ENCODE results near the gene CDAN1. TPM values are rescaled to one million over a fixed set of nuclear protein-coding genes. Genes with fewer than 3 reads are reported as not detected.

The CDAN1 gene
- total and polyA plus RNA-seq, 2 of the 4 experiments (the other 2 are of a cell fraction), result 4.7 to 5.6 TPM

DNA sequence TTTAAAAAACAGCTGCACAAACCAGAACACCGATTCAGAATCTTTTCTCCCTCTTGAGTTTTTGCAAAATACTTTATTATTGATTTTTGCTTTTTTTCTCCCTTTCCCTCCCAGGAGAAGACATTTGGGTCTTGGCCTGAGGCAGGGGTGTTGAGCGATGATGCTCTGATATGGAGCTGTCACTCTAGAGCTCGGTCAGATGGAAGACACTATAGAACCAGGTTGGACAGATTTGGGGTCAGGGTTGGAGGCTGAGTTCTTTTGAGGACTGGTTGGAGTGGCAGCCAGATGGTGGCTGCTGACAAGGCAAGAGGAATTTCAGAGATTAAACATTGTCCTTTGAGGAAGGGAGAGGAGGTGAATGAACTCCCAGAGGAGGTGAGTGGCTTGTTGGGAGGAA lies 16.9 kb downstream of the CDAN1 start:
- no TSS peak for BruUV-seq (replicated peaks)
- H3K9me3 ChIP-seq (ENCODE audit: control insufficient read depth, insufficient read depth, low read length), result no peaks in the 10 kb centered on the region
- no peaks in the 10 kb centered on the region for H3K27me3 ChIP-seq (ENCODE audit: control insufficient read depth, insufficient read depth, low read length)
- ChIA-PET POLR2A (ENCODE audit: unreplicated experiment) (no interaction called here), CTCF (no interaction called here)
- H3K9ac ChIP-seq (ENCODE audit: low read depth, low read length), result no peak overlapping the region
- no peak overlapping the region for H4K8ac ChIP-seq (ENCODE audit: low read depth in 2 of 2, low read length in 2 of 2)
- DNase-seq, result no peak
- no peak overlapping the region for H3K4me3 ChIP-seq (ENCODE audit: insufficient read depth, low read depth, low read length)
- no peak overlapping the region for H4K91ac ChIP-seq (ENCODE audit: insufficient read depth, low read depth, low read length)
- H3K4me1 ChIP-seq (ENCODE audit: control insufficient read depth, insufficient read depth, low read length), result peaks cover 4% of the 10 kb centered on the region
- no peak overlapping the region for H3K18ac ChIP-seq (ENCODE audit: low read depth, low read length)
- H3K9me1 ChIP-seq (ENCODE audit: insufficient read depth, low read length), result peaks cover 11% of the 10 kb centered on the region; the same call in 1 of the 2 replicates
- no peak overlapping the region for H3K56ac ChIP-seq (ENCODE audit: extremely low read depth, insufficient read depth, low read length)
- H3K23ac ChIP-seq (ENCODE audit: low read depth, low read length), result no peak overlapping the region
- H2BK5ac ChIP-seq (ENCODE audit: low read depth, low read length, poor library complexity, severe bottlenecking), result no peak overlapping the region
- peaks cover 6 to 12% of the 10 kb centered on the region in 2 experiments; a peak in 2 of 4 replicates for H3K79me1 ChIP-seq (ENCODE audit: low read depth in 1 of 2, low read length in 2 of 2)
- no peak overlapping the region for H2AK9ac ChIP-seq (replicated peaks; ENCODE audit: low read depth, low read length, poor library complexity)
- H3K27ac ChIP-seq (ENCODE audit: insufficient read depth, low read length), result no peak overlapping the region
- no peak overlapping the region for H2BK120ac ChIP-seq (ENCODE audit: low read depth, low read length)
- H3K4ac ChIP-seq (ENCODE audit: low read depth, low read length), result no peak overlapping the region
- no peak overlapping the region for H2AK5ac ChIP-seq (ENCODE audit: low read depth, low read length)
- no peak overlapping the region for H3K14ac ChIP-seq (replicated peaks; ENCODE audit: low read depth, low read length)
- no peak overlapping the region for H4K5ac ChIP-seq (ENCODE audit: low read depth, low read length)
- TF ChIP-seq RFX5 (IDR thresholded peaks at IDR 0.05; ENCODE audit: low read depth, low read length), result no peak
- TF ChIP-seq CEBPB (IDR thresholded peaks at IDR 0.05; ENCODE audit: low read depth, low read length), result no peak
- TF ChIP-seq, protein P1, sequence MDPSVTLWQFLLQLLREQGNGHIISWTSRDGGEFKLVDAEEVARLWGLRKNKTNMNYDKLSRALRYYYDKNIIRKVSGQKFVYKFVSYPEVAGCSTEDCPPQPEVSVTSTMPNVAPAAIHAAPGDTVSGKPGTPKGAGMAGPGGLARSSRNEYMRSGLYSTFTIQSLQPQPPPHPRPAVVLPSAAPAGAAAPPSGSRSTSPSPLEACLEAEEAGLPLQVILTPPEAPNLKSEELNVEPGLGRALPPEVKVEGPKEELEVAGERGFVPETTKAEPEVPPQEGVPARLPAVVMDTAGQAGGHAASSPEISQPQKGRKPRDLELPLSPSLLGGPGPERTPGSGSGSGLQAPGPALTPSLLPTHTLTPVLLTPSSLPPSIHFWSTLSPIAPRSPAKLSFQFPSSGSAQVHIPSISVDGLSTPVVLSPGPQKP (IDR thresholded peaks at IDR 0.05; ENCODE audit: borderline replicate concordance, low read depth, low read length), result no peak
- TF ChIP-seq BHLHE40 (IDR thresholded peaks at IDR 0.05; ENCODE audit: low read depth, low read length), result no peak
- TF ChIP-seq FOS (IDR thresholded peaks at IDR 0.05; ENCODE audit: low read depth, low read length), result no peak
- TF ChIP-seq, protein P2, sequence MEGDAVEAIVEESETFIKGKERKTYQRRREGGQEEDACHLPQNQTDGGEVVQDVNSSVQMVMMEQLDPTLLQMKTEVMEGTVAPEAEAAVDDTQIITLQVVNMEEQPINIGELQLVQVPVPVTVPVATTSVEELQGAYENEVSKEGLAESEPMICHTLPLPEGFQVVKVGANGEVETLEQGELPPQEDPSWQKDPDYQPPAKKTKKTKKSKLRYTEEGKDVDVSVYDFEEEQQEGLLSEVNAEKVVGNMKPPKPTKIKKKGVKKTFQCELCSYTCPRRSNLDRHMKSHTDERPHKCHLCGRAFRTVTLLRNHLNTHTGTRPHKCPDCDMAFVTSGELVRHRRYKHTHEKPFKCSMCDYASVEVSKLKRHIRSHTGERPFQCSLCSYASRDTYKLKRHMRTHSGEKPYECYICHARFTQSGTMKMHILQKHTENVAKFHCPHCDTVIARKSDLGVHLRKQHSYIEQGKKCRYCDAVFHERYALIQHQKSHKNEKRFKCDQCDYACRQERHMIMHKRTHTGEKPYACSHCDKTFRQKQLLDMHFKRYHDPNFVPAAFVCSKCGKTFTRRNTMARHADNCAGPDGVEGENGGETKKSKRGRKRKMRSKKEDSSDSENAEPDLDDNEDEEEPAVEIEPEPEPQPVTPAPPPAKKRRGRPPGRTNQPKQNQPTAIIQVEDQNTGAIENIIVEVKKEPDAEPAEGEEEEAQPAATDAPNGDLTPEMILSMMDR (conservative IDR thresholded peaks at IDR 0.05; ENCODE audit: low read depth, low read length), result no peak
- TF ChIP-seq, protein P3, sequence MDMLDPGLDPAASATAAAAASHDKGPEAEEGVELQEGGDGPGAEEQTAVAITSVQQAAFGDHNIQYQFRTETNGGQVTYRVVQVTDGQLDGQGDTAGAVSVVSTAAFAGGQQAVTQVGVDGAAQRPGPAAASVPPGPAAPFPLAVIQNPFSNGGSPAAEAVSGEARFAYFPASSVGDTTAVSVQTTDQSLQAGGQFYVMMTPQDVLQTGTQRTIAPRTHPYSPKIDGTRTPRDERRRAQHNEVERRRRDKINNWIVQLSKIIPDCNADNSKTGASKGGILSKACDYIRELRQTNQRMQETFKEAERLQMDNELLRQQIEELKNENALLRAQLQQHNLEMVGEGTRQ (IDR thresholded peaks at IDR 0.05; ENCODE audit: low read depth, low read length), result no peak
- TF ChIP-seq RAD21 (IDR thresholded peaks at IDR 0.05; ENCODE audit: low read length), result no peak
- no peak for TF ChIP-seq MAZ (IDR thresholded peaks at IDR 0.05; ENCODE audit: borderline replicate concordance, low read depth, low read length)
- TF ChIP-seq MXI1 (IDR thresholded peaks at IDR 0.05; ENCODE audit: borderline replicate concordance, low read depth, low read length), result no peak
- no peak for TF ChIP-seq MAFK (IDR thresholded peaks at IDR 0.05; ENCODE audit: low read depth, low read length)
- H3K36me3 ChIP-seq (ENCODE audit: control insufficient read depth, insufficient read depth, low read length), result peaks cover 45% of the 10 kb centered on the region
- 84% methylated on average over 2 of the region's 3 CpGs; no CpG with 5 or more reads in 1 of the 2 experiments for WGBS, 2 experiments (ENCODE audit: extremely low coverage in 2 of 2, insufficient read length in 1 of 2)
- H2BK20ac ChIP-seq (ENCODE audit: low read depth, low read length), result no peak overlapping the region
- no peak overlapping the region for H2BK15ac ChIP-seq (ENCODE audit: low read depth, low read length)
- H4K20me1 ChIP-seq (ENCODE audit: insufficient read depth, low read length), result no peaks in the 10 kb centered on the region
- dilution Hi-C loops (cut with HindIII; ENCODE audit: low sequenced_read_pairs, unreplicated experiment) (no loop called here), in situ Hi-C loops (cut with MboI; ENCODE audit: low sequenced_read_pairs) (no loop called here), intact Hi-C loops (cut with micrococcal nuclease) (no loop called here)
- H2AFZ ChIP-seq (replicated peaks; ENCODE audit: low read length, poor library complexity), result no peak overlapping the region
- no peak overlapping the region for H3K4me2 ChIP-seq (ENCODE audit: low read depth, low read length)
- ATAC-seq (ENCODE audit: low read depth), result no peak

Data from IMR-90 (cell line).